22Rv1 (cell line): Measurements from ENCODE around the gene CCDC78.

Experiments used
- H3K27ac ChIP-seq: fragments of 450-650 bp; 2 replicates; pipeline ENCODE4 v1.5.1; 2017
- ZFX ChIP-seq: fragments of 450-650 bp; IDR thresholded peaks from 2 replicates; pipeline ENCODE4 v1.6.1; 2017; ENCODE audit warnings: antibody characterized with exemption, borderline replicate concordance
- TF ChIP-seq, protein P1 (sequence below): fragments of 450-650 bp; IDR thresholded peaks from 2 replicates; pipeline ENCODE4 v1.5.1; 2017; ENCODE audit warnings: mild to moderate bottlenecking

The CCDC78 gene

GRCh38 chr16:711084-711483, 15.2 kb downstream of the CCDC78 start:
- no peak for TF ChIP-seq ZFX
- TF ChIP-seq, protein P1, sequence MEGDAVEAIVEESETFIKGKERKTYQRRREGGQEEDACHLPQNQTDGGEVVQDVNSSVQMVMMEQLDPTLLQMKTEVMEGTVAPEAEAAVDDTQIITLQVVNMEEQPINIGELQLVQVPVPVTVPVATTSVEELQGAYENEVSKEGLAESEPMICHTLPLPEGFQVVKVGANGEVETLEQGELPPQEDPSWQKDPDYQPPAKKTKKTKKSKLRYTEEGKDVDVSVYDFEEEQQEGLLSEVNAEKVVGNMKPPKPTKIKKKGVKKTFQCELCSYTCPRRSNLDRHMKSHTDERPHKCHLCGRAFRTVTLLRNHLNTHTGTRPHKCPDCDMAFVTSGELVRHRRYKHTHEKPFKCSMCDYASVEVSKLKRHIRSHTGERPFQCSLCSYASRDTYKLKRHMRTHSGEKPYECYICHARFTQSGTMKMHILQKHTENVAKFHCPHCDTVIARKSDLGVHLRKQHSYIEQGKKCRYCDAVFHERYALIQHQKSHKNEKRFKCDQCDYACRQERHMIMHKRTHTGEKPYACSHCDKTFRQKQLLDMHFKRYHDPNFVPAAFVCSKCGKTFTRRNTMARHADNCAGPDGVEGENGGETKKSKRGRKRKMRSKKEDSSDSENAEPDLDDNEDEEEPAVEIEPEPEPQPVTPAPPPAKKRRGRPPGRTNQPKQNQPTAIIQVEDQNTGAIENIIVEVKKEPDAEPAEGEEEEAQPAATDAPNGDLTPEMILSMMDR, result no peak
- H3K27ac ChIP-seq, result no peak overlapping the region

GRCh38 chr16:710500-711075, 15.7 kb downstream of the CCDC78 start:
- no peak for TF ChIP-seq ZFX
- TF ChIP-seq, protein P1, result no peak
- H3K27ac ChIP-seq, result no peak overlapping the region

GRCh38 chr16:709566-710499, 16.4 kb downstream of the CCDC78 start:
- H3K27ac ChIP-seq, result 0 out of 2 replicates have a peak overlapping the region, but pooled peaks have one; percentile 23
- TF ChIP-seq, protein P1, result no peak
- no peak for TF ChIP-seq ZFX

DNA sequence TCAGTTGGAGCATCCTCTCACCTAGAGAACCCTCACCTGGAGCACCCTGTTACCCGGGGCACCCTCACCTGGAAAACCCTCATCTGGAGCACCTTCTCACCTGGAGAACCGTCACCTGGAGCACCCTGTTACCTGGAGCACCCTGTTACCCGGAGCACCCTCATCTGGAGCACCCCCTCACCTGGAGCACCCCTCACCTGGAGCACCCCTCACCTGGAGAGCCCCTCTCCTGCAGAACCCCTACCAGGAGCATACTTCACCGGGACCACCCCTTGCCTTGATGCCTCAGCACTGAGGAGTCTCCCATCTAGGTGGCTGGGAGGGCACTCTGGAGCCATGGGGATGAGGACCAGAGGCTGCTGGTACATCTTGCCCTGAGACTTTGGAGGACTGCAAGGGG, 17.3 kb downstream of the CCDC78 start:
- no peak for TF ChIP-seq ZFX
- TF ChIP-seq, protein P1, result no peak
- no peak overlapping the region for H3K27ac ChIP-seq

GRCh38 chr16:708019-708418, 18.2 kb downstream of the CCDC78 start:
- TF ChIP-seq, protein P1, result no peak
- no peak for TF ChIP-seq ZFX
- no peak overlapping the region for H3K27ac ChIP-seq

- H3K27ac ChIP-seq, result peak overlapping the region; percentile 90
- no peak for TF ChIP-seq ZFX
- TF ChIP-seq, protein P1, result no peak
These were observed 19.1 kb downstream of the CCDC78 start for GRCh38 chr16:707062-707538.
